Thymus (tissue), 11 donors: ENCODE measurements around the gene ALDOA. TPM values are rescaled to one million over a fixed set of nuclear protein-coding genes. Genes with fewer than 3 reads are reported as not detected.
A peak's percentile ranks its signal among the peaks of the same experiment; 100 is the strongest.

Experiments
- DNase-seq, 9 donors: peaks; one replicate each; pipeline ENCODE4 v3.0.0-alpha.2; 2013; ENCODE audit warnings: low spot score in 9 of 9, low read depth in 6 of 9, missing footprints in 1 of 9
- H3K27ac ChIP-seq, 2 donors: one replicate each; pipeline ENCODE4 v1.5.1; 2013; ENCODE audit warnings: control low read depth in 1 of 2, low read depth in 1 of 2, low read length in 1 of 2, mild to moderate bottlenecking in 1 of 2, moderate library complexity in 1 of 2
- H3K27me3 ChIP-seq, 2 donors: one replicate each; pipeline ENCODE4 v1.5.1; 2013; ENCODE audit warnings: low read length in 1 of 2; ENCODE audit not compliant: control insufficient read depth in 2 of 2, insufficient read depth in 1 of 2
- H3K36me3 ChIP-seq, 2 donors: one replicate each; pipeline ENCODE4 v1.5.1; 2013; ENCODE audit warnings: low read length in 1 of 2, mild to moderate bottlenecking in 1 of 2, moderate library complexity in 1 of 2; ENCODE audit not compliant: control insufficient read depth in 2 of 2, insufficient read depth in 2 of 2
- H3K4me1 ChIP-seq, 2 donors: one replicate each; pipeline ENCODE4 v1.5.1; 2013; ENCODE audit warnings: low read length in 2 of 2; ENCODE audit not compliant: control insufficient read depth in 2 of 2, insufficient read depth in 2 of 2
- H3K4me3 ChIP-seq, 2 donors: one replicate each; pipeline ENCODE4 v1.5.1; 2013; ENCODE audit warnings: low read length in 2 of 2, control low read depth in 1 of 2, mild to moderate bottlenecking in 1 of 2
- H3K9me3 ChIP-seq, 2 donors: one replicate each; pipeline ENCODE4 v1.5.1; 2013; ENCODE audit warnings: low read length in 1 of 2, mild to moderate bottlenecking in 1 of 2; ENCODE audit not compliant: control insufficient read depth in 2 of 2, insufficient read depth in 1 of 2
- WGBS: extraction: QIAGEN DNeasy Blood & Tissue Kit; methylation state at CpG from one replicate; pipeline ENCODE4 v1.1.7; 2013; 5-methylcytosine and 5-hydroxymethylcytosine counted together
- polyA plus RNA-seq: library from polyadenylated mRNA; stranded (reverse); fragments of 200-250 nt; gene quantifications from one replicate; pipeline ENCODE4 v1.2.3, GENCODE V29; 2013
- total RNA-seq: library from RNA; stranded (reverse); fragments of 120-200 nt; gene quantifications from one replicate; pipeline ENCODE4 v1.2.4, GENCODE V29; 2013
- donor health status: healthy.

The ALDOA gene
- total and polyA plus RNA-seq, 2 donors, result 451 to 523 TPM

DNA sequence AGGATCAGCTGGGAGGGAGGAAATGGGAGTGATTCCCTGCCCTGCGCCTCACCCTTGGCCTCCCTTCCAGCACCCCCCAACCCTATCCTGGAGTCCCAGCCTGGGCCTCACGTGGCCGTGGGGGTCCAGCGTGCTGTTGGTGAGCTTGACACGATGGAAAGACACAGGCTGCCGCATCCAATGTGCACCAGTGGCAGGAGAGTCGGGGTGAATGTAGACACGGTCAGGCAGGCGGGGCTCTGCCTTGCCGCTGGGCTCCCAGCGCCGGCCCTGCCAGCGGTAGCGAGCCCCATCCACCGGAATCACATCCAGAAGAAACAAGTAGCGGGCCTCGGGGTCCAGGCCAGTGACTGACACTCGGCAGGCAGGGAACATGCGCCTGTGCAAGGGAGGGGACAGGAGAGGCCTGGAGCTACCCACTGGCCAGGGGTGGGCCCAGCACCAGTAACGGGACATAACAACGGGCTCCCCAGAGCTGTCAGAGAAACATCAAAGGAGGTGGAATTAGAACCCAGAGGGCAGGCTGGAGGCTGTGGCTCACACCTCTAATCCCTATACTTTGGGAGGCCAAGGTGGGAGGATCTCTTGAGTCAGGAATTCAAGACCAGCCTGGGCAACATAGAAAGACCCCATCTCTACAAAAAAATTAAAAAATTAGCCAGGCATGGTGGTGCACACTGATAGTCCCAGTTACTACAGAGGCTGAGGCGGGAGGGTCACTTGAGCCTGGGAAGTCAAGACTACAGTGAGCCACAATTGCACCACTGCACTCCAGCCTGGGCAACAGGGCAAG is 23.5 kb downstream of the ALDOA start:
- H3K4me1 ChIP-seq, result peaks cover 17 to 38% of the 10 kb centered on the region in 2 donors
- H3K36me3 ChIP-seq, result peaks cover 34 to 36% of the 10 kb centered on the region in 2 donors
- no peak for DNase-seq
- H3K4me3 ChIP-seq, result no peak overlapping the region
- 97% methylated on average over 22 of the region's 22 CpGs for WGBS
- no peak overlapping the region for H3K27ac ChIP-seq
- H3K9me3 ChIP-seq, result peaks cover 0 to 7% of the 10 kb centered on the region in 2 donors
- no peaks in the 10 kb centered on the region for H3K27me3 ChIP-seq

DNA sequence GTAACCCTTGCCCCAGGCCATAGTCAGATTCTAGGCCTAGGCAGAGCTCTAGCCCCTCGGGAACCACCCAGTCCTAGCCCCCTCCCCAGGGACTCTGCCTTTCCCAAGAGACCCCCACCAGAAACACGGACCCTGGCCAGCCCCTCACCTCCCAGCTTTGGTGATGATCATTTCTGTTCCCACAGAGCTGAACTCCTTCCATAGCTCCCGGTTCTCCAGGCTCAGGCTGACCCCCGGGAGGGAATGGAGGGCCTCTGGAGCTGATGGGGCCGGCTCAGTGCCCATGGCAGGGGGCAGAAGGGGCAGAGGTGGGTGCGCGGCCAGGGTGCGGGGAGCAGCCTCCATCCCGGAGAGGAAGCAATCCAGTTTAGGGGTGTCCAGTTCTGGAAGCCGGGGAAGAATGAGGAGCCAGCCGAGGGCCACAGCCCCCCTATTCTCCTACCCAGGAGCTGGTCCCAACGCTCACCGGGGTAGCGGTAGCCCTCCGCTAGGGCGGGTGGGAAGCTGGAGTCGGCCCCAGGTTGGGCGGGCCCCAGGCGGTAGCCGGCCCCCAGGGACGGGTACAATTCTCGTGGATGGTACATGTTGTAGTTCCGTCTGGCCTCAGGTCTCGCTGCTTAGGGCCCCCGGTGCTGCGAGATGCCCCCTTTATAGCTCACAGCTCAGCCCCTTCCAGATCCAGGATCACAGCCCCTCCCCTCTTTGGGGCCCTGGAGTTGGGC is 25.2 kb downstream of the ALDOA start:
- 90% methylated on average over 26 of the region's 26 CpGs for WGBS
- Histone ChIP-seq H3K4me1 (peaks cover 27 to 55% of the 10 kb centered on the region in 2 donors), H3K27me3 (no peaks in the 10 kb centered on the region), H3K4me3 (peak overlapping the region in 1 of 2 donors; percentile 64), H3K36me3 (peaks cover 29 to 30% of the 10 kb centered on the region in 2 donors), H3K27ac (peak overlapping the region in 1 of 2 donors; percentile 81), H3K9me3 (peaks cover 0 to 7% of the 10 kb centered on the region in 2 donors)
- no peak for DNase-seq

DNA sequence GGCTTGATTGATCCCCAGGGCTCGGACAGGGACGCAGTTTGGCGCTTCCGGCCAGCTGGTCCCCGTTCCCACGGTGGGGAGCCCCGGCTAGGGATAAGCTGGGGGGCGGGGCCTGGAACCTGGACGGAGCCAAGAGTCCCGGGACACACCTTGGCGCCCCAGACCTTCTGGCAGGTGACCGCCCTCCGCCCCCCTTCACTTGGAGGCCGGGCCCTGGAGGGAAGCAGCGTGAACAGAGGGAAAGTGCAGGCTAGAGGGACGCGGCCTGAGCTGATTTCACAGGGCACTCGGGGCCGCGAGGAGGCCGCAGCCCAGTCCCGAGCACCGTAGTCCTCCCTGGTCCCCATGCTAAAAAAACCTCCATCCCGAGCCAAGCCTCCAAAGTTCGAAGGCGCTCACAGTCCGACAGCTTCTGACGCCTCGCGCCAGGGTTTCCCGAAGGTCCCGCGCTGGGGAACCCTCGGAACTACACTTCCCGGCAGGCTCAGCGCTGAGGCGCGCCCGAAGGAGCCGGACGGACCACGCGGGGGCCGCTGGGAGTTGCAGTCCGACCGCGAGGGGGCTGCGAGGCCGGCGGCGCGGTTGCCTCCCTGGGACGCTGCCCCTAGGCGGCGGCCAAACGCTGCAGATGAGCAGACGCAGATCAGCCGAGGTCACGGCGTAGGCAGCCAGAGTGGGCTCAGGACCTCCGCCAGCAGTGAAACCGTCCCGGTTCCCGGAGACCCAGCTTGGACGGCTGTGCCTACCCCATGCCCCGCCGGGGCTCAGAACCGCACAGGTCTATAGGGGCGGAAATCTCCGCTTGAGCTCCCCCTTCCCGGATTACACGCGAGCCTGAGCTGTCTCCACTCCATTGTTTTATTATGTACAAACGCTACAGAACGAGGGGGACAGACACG is 26.2 kb downstream of the ALDOA start, which contains the start of gene TBX6:
TSS of gene TBX6 (minus strand) at position 451 of the 899 bp plus-strand sequence. CDS start 731 bp downstream, outside the sequence.
- peak; percentile 72 to 96 (median 86) for DNase-seq
- Histone ChIP-seq H3K36me3 (peaks cover 20 to 21% of the 10 kb centered on the region in 2 donors), H3K4me1 (peaks cover 29 to 60% of the 10 kb centered on the region in 2 donors), H3K4me3 (peak within 1 kb of the TSS; percentile 64 to 70), H3K9me3 (peaks cover under 1 to 13% of the 10 kb centered on the region in 2 donors), H3K27ac (peak within 1 kb of the TSS; percentile 78 to 93), H3K27me3 (no peaks in the 10 kb centered on the region)
- WGBS, result 2% methylated on average over 76 of the region's 76 CpGs

- H3K4me3 ChIP-seq, result peak overlapping the region; percentile 64 to 70
- no peaks in the 10 kb centered on the region for H3K27me3 ChIP-seq
- peaks cover 7 to 18% of the 10 kb centered on the region in 2 donors for H3K9me3 ChIP-seq
- peak in 3 of 9 donors; percentile 26 to 68 (median 39) for DNase-seq
- peaks cover 15 to 19% of the 10 kb centered on the region in 2 donors for H3K36me3 ChIP-seq
- peak overlapping the region; percentile 78 to 93 for H3K27ac ChIP-seq
- peaks cover 29 to 60% of the 10 kb centered on the region in 2 donors for H3K4me1 ChIP-seq
- WGBS, result 4% methylated on average over 22 of the region's 22 CpGs
These were observed 26.9 kb downstream of the ALDOA start for GRCh38 chr16:30092373-30093010.

GRCh38 chr16:30094541-30095165 is 29.1 kb downstream of the ALDOA start:
- H3K27ac ChIP-seq, result no peak overlapping the region
- 95% methylated on average over 11 of the region's 11 CpGs for WGBS
- H3K4me3 ChIP-seq, result peak overlapping the region; percentile 76 to 93
- H3K36me3 ChIP-seq, result peaks cover 15 to 20% of the 10 kb centered on the region in 2 donors
- no peak for DNase-seq
- peaks cover 9 to 31% of the 10 kb centered on the region in 2 donors for H3K9me3 ChIP-seq
- peaks cover 29 to 60% of the 10 kb centered on the region in 2 donors for H3K4me1 ChIP-seq
- H3K27me3 ChIP-seq, result no peaks in the 10 kb centered on the region

- Histone ChIP-seq H3K4me3 (peak overlapping the region; percentile 76 to 93), H3K27me3 (no peaks in the 10 kb centered on the region), H3K27ac (peak overlapping the region; percentile 87 to 93), H3K9me3 (peaks cover 9 to 31% of the 10 kb centered on the region in 2 donors), H3K36me3 (peaks cover 15 to 20% of the 10 kb centered on the region in 2 donors), H3K4me1 (peaks cover 29 to 53% of the 10 kb centered on the region in 2 donors)
- DNase-seq, result peak in 2 of 9 donors; percentile 13 to 46
- WGBS, result 22% methylated on average over 47 of the region's 47 CpGs
These were observed 29.9 kb downstream of the ALDOA start for GRCh38 chr16:30095166-30096078.

DNA sequence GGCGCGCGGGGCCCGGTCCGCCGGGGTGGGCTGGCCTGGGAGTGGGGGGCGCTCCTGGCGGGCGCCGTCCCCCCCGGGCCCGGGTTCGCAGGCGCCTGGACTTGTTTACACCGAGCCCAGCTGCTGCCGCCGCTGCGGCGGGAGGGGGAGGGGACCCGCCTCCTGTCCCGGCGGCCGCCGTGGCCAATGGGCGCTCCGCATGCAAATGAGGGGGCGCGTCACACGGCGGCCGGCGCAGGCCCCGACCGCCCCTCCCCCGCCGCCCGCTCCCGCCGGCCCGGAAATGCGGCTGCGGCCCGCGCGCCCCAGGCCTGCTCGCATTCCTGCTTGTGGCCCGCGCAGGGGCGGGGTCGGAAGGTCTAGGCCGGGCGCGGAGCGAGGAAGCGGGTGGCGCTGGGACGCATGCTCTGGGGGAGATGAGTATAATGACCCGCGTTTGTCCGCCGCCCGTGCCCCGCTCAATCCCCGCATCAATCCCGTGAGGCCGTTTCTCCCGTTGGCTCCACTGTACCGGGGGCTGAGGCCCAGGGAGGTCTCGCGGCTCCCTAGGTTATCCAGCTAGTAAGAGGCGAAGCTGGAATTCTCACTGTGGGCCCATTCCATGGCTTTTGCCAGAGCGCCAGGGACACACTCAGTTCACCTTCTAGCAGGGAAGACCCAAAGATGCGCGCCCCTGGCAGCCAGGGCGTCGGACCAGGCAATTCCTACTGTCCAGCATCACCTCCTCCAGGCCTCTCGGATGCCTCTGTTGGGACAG is 30.7 kb downstream of the ALDOA start, which contains the start of gene YPEL3:
TSS of gene YPEL3 (minus strand) at position 109 of the 757 bp plus-strand sequence. CDS start 731 bp downstream, outside the sequence.
- H3K4me3 ChIP-seq, result peak within 1 kb of the TSS; percentile 76 to 93
- peak within 1 kb of the TSS; percentile 87 to 93 for H3K27ac ChIP-seq
- H3K27me3 ChIP-seq, result no peaks in the 10 kb centered on the region
- H3K4me1 ChIP-seq, result peaks cover 27 to 44% of the 10 kb centered on the region in 2 donors
- peak in 8 of 9 donors; percentile 66 to 93 (median 77) for DNase-seq
- 13% methylated on average over 77 of the region's 77 CpGs for WGBS
- H3K9me3 ChIP-seq, result peaks cover 9 to 39% of the 10 kb centered on the region in 2 donors
- peaks cover 15 to 20% of the 10 kb centered on the region in 2 donors for H3K36me3 ChIP-seq
